ENCODE data around the gene MYMK. TPM values are rescaled to one million over a fixed set of nuclear protein-coding genes. Genes with fewer than 3 reads are reported as not detected.

MYMK gene
- total and polyA plus RNA-seq, 2 experiments from 2014 or later: not detected

DNA sequence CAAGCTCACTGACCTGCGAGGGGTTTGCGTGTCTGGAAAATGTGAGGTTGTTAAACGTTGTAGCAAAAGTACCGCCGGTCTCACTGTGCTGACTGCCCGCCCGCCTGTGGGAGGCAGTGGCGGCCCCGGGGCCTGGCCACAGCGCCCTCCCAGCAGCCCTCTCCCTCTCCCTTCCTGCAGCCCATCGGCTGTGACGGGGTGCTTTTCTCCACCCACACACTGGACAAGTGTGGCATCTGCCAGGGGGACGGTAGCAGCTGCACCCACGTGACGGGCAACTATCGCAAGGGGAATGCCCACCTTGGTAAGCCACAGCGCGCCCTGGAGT is 15.9 kb upstream of the MYMK start:
- Histone ChIP-seq H3K4me2 (no peak overlapping the region), H3K27ac (ENCODE audit: low read depth) (no peak overlapping the region), H3K79me2 (replicated peaks; ENCODE audit: insufficient read depth) (no peaks in the 10 kb centered on the region), H3F3A (replicated peaks; ENCODE audit: low read depth) (no peaks in the 10 kb centered on the region), H3K27me3 (ENCODE audit: insufficient read depth) (no peaks in the 10 kb centered on the region), H2AFZ (0 out of 2 replicates have a peak overlapping the region, but pooled peaks have one; percentile 56), H3K4me1 (ENCODE audit: insufficient read depth) (no peaks in the 10 kb centered on the region; the same call in 1 of the 2 replicates), H4K20me1 (replicated peaks; ENCODE audit: insufficient read depth) (no peaks in the 10 kb centered on the region), H3K36me3 (ENCODE audit: insufficient read depth) (no peaks in the 10 kb centered on the region), H3K4me3 (no peak overlapping the region), H3K9me2 (ENCODE audit: insufficient read depth) (no peaks in the 10 kb centered on the region)
- TF ChIP-seq NANOG (IDR thresholded peaks at IDR 0.05; ENCODE audit: borderline replicate concordance): no peak
- TF ChIP-seq, protein P1, sequence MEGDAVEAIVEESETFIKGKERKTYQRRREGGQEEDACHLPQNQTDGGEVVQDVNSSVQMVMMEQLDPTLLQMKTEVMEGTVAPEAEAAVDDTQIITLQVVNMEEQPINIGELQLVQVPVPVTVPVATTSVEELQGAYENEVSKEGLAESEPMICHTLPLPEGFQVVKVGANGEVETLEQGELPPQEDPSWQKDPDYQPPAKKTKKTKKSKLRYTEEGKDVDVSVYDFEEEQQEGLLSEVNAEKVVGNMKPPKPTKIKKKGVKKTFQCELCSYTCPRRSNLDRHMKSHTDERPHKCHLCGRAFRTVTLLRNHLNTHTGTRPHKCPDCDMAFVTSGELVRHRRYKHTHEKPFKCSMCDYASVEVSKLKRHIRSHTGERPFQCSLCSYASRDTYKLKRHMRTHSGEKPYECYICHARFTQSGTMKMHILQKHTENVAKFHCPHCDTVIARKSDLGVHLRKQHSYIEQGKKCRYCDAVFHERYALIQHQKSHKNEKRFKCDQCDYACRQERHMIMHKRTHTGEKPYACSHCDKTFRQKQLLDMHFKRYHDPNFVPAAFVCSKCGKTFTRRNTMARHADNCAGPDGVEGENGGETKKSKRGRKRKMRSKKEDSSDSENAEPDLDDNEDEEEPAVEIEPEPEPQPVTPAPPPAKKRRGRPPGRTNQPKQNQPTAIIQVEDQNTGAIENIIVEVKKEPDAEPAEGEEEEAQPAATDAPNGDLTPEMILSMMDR (conservative IDR thresholded peaks at IDR 0.05; ENCODE audit: low read depth in 2 of 2): peak; percentile 36; a peak in 2 of 4 replicates
- Mint-ChIP-seq H3K9me3 (no peaks in the 10 kb centered on the region), H3K4me3 (peak overlapping the region; percentile 55; the same call in 2 of the 3 replicates), H3K27me3 (ENCODE audit: insufficient read depth, low read depth, poor library complexity) (peaks cover 11% of the 10 kb centered on the region), H3K4me1 (peaks cover 16% of the 10 kb centered on the region), H3K27ac (no peak overlapping the region), H3K36me3 (ENCODE audit: low read depth) (no peaks in the 10 kb centered on the region)
- no peak for DNase-seq (ENCODE audit: low spot score)
- ATAC-seq: peak; percentile 69

DNA sequence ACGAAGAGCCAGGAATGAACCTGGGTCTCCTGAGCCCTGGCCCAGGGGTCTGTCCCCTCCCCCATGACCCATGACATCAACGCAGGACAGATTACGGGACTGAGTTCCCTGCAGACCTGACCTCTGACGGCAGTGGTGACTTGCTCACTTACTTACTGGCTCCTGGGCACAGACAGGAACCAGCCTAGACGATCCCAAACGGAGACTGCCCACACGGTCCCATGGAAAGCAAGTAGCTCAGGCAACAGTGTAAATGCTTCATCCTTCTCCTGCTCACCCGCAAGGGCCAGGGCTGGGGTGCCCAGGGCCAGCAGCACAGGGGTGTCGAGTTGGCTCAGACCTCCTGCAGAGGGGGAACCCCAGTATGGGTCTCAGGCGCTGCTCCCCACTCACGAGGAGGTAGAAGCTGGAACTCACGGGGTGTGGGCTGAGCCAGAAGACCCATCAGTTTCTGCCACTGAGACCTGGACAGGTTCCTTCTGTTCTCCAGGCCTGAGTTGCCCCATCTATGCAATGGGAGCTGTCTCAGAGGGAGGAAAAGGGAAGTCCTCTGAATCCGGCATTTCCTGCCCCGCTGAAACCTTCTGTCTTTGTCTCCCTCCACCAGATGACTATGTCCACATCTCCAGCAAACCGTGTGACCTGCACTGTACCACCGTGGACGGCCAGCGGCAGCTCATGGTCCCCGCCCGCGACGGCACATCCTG is 15.4 kb upstream of the MYMK start:
- Mint-ChIP-seq H3K27ac (no peak overlapping the region), H3K9me3 (no peaks in the 10 kb centered on the region), H3K36me3 (ENCODE audit: low read depth) (no peaks in the 10 kb centered on the region), H3K4me1 (peaks cover 16% of the 10 kb centered on the region), H3K27me3 (ENCODE audit: insufficient read depth, low read depth, poor library complexity) (peaks cover 15% of the 10 kb centered on the region), H3K4me3 (no peak overlapping the region; the same call in 2 of the 3 replicates)
- Histone ChIP-seq H3K27ac (ENCODE audit: low read depth) (no peak overlapping the region), H3F3A (replicated peaks; ENCODE audit: low read depth) (no peaks in the 10 kb centered on the region), H3K36me3 (ENCODE audit: insufficient read depth) (no peaks in the 10 kb centered on the region), H3K9me2 (ENCODE audit: insufficient read depth) (no peaks in the 10 kb centered on the region), H3K27me3 (ENCODE audit: insufficient read depth) (no peaks in the 10 kb centered on the region), H3K4me3 (no peak overlapping the region), H3K4me1 (ENCODE audit: insufficient read depth) (no peaks in the 10 kb centered on the region; the same call in 1 of the 2 replicates), H3K79me2 (replicated peaks; ENCODE audit: insufficient read depth) (no peaks in the 10 kb centered on the region), H4K20me1 (replicated peaks; ENCODE audit: insufficient read depth) (no peaks in the 10 kb centered on the region), H2AFZ (0 out of 2 replicates have a peak overlapping the region, but pooled peaks have one; percentile 56), H3K4me2 (no peak overlapping the region)
- ATAC-seq: peak; percentile 4; the same call in 1 of the 3 replicates
- no peak for DNase-seq (ENCODE audit: low spot score)
- no peak for TF ChIP-seq ZNF114 (CRISPR knock-in tag; IDR thresholded peaks at IDR 0.05)
- TF ChIP-seq, protein P1 (conservative IDR thresholded peaks at IDR 0.05; ENCODE audit: low read depth in 2 of 2): no peak
- no peak for TF ChIP-seq EZH2 (IDR thresholded peaks at IDR 0.05; ENCODE audit: low read depth, unreplicated experiment)
- TF ChIP-seq, protein P2, sequence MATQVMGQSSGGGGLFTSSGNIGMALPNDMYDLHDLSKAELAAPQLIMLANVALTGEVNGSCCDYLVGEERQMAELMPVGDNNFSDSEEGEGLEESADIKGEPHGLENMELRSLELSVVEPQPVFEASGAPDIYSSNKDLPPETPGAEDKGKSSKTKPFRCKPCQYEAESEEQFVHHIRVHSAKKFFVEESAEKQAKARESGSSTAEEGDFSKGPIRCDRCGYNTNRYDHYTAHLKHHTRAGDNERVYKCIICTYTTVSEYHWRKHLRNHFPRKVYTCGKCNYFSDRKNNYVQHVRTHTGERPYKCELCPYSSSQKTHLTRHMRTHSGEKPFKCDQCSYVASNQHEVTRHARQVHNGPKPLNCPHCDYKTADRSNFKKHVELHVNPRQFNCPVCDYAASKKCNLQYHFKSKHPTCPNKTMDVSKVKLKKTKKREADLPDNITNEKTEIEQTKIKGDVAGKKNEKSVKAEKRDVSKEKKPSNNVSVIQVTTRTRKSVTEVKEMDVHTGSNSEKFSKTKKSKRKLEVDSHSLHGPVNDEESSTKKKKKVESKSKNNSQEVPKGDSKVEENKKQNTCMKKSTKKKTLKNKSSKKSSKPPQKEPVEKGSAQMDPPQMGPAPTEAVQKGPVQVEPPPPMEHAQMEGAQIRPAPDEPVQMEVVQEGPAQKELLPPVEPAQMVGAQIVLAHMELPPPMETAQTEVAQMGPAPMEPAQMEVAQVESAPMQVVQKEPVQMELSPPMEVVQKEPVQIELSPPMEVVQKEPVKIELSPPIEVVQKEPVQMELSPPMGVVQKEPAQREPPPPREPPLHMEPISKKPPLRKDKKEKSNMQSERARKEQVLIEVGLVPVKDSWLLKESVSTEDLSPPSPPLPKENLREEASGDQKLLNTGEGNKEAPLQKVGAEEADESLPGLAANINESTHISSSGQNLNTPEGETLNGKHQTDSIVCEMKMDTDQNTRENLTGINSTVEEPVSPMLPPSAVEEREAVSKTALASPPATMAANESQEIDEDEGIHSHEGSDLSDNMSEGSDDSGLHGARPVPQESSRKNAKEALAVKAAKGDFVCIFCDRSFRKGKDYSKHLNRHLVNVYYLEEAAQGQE (IDR thresholded peaks at IDR 0.05; ENCODE audit: unreplicated experiment): no peak
- TF ChIP-seq ZNF331 (CRISPR knock-in tag; IDR thresholded peaks at IDR 0.05; ENCODE audit: low read depth): no peak
- TF ChIP-seq NANOG (IDR thresholded peaks at IDR 0.05; ENCODE audit: borderline replicate concordance): no peak
- no peak for TF ChIP-seq CREB1 (CRISPR knock-in tag; IDR thresholded peaks at IDR 0.05; ENCODE audit: low read depth)
- TF ChIP-seq STAT1 (IDR thresholded peaks at IDR 0.05; ENCODE audit: unreplicated experiment): no peak
- TF ChIP-seq EZH2phosphoT487 (IDR thresholded peaks at IDR 0.05; ENCODE audit: unreplicated experiment): no peak
- no peak for TF ChIP-seq JUNB (IDR thresholded peaks at IDR 0.05; ENCODE audit: unreplicated experiment)

All from GM23338 (cell line).